ENCODE results near the gene LRCH2. TPM values are rescaled to one million over a fixed set of nuclear protein-coding genes. Genes with fewer than 3 reads are reported as not detected.

LRCH2 gene
- total RNA-seq, 1 experiment from 2014 or later, result 0.11 TPM

GRCh38 chrX:115268421-115268820 lies 34.5 kb upstream of the LRCH2 start:
- DNase-seq, result peak; percentile 43
- no TSS peak for BruUV-seq (replicated peaks)
- ATAC-seq, result no peak
- H3K79me2 ChIP-seq (ENCODE audit: low read length), result no peaks in the 10 kb centered on the region
- intact Hi-C loops (cut with micrococcal nuclease), result no loop called here
- H3K27me3 ChIP-seq (ENCODE audit: low read length), result no peaks in the 10 kb centered on the region
- H3K9ac ChIP-seq (ENCODE audit: low read length), result no peak overlapping the region
- H2AFZ ChIP-seq (ENCODE audit: low read length), result no peak overlapping the region
- ChIA-PET CTCF (no interaction called here), POLR2A (ENCODE audit: unreplicated experiment) (no interaction called here)
- no peaks in the 10 kb centered on the region for H3K36me3 ChIP-seq (ENCODE audit: low read depth, low read length)
- no peaks in the 10 kb centered on the region for H3K9me2 ChIP-seq (replicated peaks; ENCODE audit: low read length)
- no peak overlapping the region for H3K4me3 ChIP-seq (ENCODE audit: low read length)
- H3K27ac ChIP-seq (ENCODE audit: low read length), result no peak overlapping the region
- H4K20me1 ChIP-seq (ENCODE audit: low read length), result no peaks in the 10 kb centered on the region
- no peaks in the 10 kb centered on the region for H3F3A ChIP-seq (ENCODE audit: low read length, unreplicated experiment)
- H3K9me3 ChIP-seq (ENCODE audit: low read length), result no peaks in the 10 kb centered on the region
- TF ChIP-seq CTCF (conservative IDR thresholded peaks at IDR 0.05; ENCODE audit: low read depth, low read length) (peak; percentile 53), EZH2phosphoT487 (IDR thresholded peaks at IDR 0.05; ENCODE audit: borderline replicate concordance, low read length) (no peak)
- H3K4me2 ChIP-seq (ENCODE audit: low read length), result no peak overlapping the region
- H3K4me1 ChIP-seq (ENCODE audit: insufficient read depth, low read length), result no peaks in the 10 kb centered on the region

- intact Hi-C loops (cut with micrococcal nuclease), result no loop called here
- no TSS peak for BruUV-seq (replicated peaks)
Measured at GRCh38 chrX:115266300-115266699, 32.4 kb upstream of the LRCH2 start.

GRCh38 chrX:115264009-115264408 lies 30.1 kb upstream of the LRCH2 start:
- ChIA-PET CTCF (no interaction called here), POLR2A (ENCODE audit: unreplicated experiment) (no interaction called here)
- no TSS peak for BruUV-seq (replicated peaks)
- Histone ChIP-seq H3K9ac (ENCODE audit: low read length) (no peak overlapping the region), H4K20me1 (ENCODE audit: low read length) (no peaks in the 10 kb centered on the region), H3K9me3 (ENCODE audit: low read length) (no peaks in the 10 kb centered on the region), H3K4me2 (ENCODE audit: low read length) (no peak overlapping the region), H3K4me1 (ENCODE audit: insufficient read depth, low read length) (no peaks in the 10 kb centered on the region), H3K27ac (ENCODE audit: low read length) (no peak overlapping the region), H3F3A (ENCODE audit: low read length, unreplicated experiment) (no peaks in the 10 kb centered on the region), H3K79me2 (ENCODE audit: low read length) (no peaks in the 10 kb centered on the region), H3K9me2 (replicated peaks; ENCODE audit: low read length) (no peaks in the 10 kb centered on the region), H3K4me3 (ENCODE audit: low read length) (no peak overlapping the region), H2AFZ (ENCODE audit: low read length) (no peak overlapping the region), H3K36me3 (ENCODE audit: low read depth, low read length) (no peaks in the 10 kb centered on the region), H3K27me3 (ENCODE audit: low read length) (no peaks in the 10 kb centered on the region)
- TF ChIP-seq EZH2phosphoT487 (IDR thresholded peaks at IDR 0.05; ENCODE audit: borderline replicate concordance, low read length) (no peak), EZH2 (IDR thresholded peaks at IDR 0.05; ENCODE audit: low read length, unreplicated experiment) (no peak), CTCF (conservative IDR thresholded peaks at IDR 0.05; ENCODE audit: low read depth, low read length) (no peak)
- ATAC-seq (no peak), DNase-seq (no peak)
- intact Hi-C loops (cut with micrococcal nuclease), result no loop called here

More at GRCh38 chrX:115266300-115266699, 32.4 kb upstream of the LRCH2 start:
- ATAC-seq (no peak), DNase-seq (no peak)
- no peaks in the 10 kb centered on the region for H4K20me1 ChIP-seq (ENCODE audit: low read length)
- H2AFZ ChIP-seq (ENCODE audit: low read length), result no peak overlapping the region
- no peaks in the 10 kb centered on the region for H3F3A ChIP-seq (ENCODE audit: low read length, unreplicated experiment)
- no peak overlapping the region for H3K4me3 ChIP-seq (ENCODE audit: low read length)
- CTCF ChIA-PET, result no interaction called here
- H3K9me2 ChIP-seq (replicated peaks; ENCODE audit: low read length), result no peaks in the 10 kb centered on the region
- H3K27ac ChIP-seq (ENCODE audit: low read length), result no peak overlapping the region
- POLR2A ChIA-PET (ENCODE audit: unreplicated experiment), result no interaction called here
- H3K9me3 ChIP-seq (ENCODE audit: low read length), result no peaks in the 10 kb centered on the region
- H3K9ac ChIP-seq (ENCODE audit: low read length), result no peak overlapping the region
- TF ChIP-seq EZH2phosphoT487 (IDR thresholded peaks at IDR 0.05; ENCODE audit: borderline replicate concordance, low read length) (no peak), CTCF (conservative IDR thresholded peaks at IDR 0.05; ENCODE audit: low read depth, low read length) (no peak), EZH2 (IDR thresholded peaks at IDR 0.05; ENCODE audit: low read length, unreplicated experiment) (no peak)
- H3K79me2 ChIP-seq (ENCODE audit: low read length), result no peaks in the 10 kb centered on the region
- H3K4me1 ChIP-seq (ENCODE audit: insufficient read depth, low read length), result no peaks in the 10 kb centered on the region
- H3K4me2 ChIP-seq (ENCODE audit: low read length), result no peak overlapping the region
- no peaks in the 10 kb centered on the region for H3K27me3 ChIP-seq (ENCODE audit: low read length)
- no peaks in the 10 kb centered on the region for H3K36me3 ChIP-seq (ENCODE audit: low read depth, low read length)
